Thoracic aorta (tissue), 2 donors: Measurements from ENCODE around the gene KNSTRN. TPM values are rescaled to one million over a fixed set of nuclear protein-coding genes. Genes with fewer than 3 reads are reported as not detected.

Source experiments
- ATAC-seq: fragments of 150-250 bp; one replicate; pipeline ENCODE4 v1.8.0; 2017; ENCODE audit warnings: low read depth; ENCODE audit not compliant: insufficient number of reproducible peaks, low FRiP score
- DNase-seq: peaks from one replicate; pipeline ENCODE4 v3.0.0-alpha.2; 2020; ENCODE audit warnings: low spot score
- H3K27ac ChIP-seq, 2 donors: fragments of 200-600 bp; sonication (generic); 1 replicate in 1 of 2; 2 replicates in 1 of 2; pipeline ENCODE4 v1.5.1; 2016; ENCODE audit warnings: mild to moderate bottlenecking in 2 of 2, moderate library complexity in 2 of 2
- H3K27me3 ChIP-seq: fragments of 200-600 bp; sonication (generic); replicated peaks from 2 replicates; pipeline ENCODE4 v1.6.0; 2016; ENCODE audit warnings: mild to moderate bottlenecking; ENCODE audit not compliant: insufficient read depth
- H3K36me3 ChIP-seq: fragments of 200-600 bp; sonication (generic); one replicate; pipeline ENCODE4 v1.5.1; 2016
- H3K4me1 ChIP-seq, 2 donors: fragments of 200-600 bp; sonication (generic); 1 replicate in 1 of 2; 2 replicates in 1 of 2; pipeline versions ENCODE4 v1.5.1 to v1.6.0; 2016; ENCODE audit warnings: low read depth in 2 of 2, mild to moderate bottlenecking in 1 of 2; ENCODE audit not compliant: control insufficient read depth in 1 of 2
- H3K4me3 ChIP-seq: fragments of 200-600 bp; sonication (generic); 2 replicates; pipeline ENCODE4 v1.5.1; 2016; ENCODE audit warnings: mild to moderate bottlenecking
- H3K9me3 ChIP-seq: fragments of 200-600 bp; sonication (generic); 2 replicates; pipeline ENCODE4 v1.5.1; 2016
- total RNA-seq, 2 donors: library from RNA; depleted of rRNA; stranded (reverse); fragments of >200 nt; gene quantifications; one replicate each; pipeline versions ENCODE4 v1.1.0 to v1.2.3, GENCODE V29; 2016
- TF ChIP-seq, protein P1 (sequence below): fragments of 200-600 bp; sonication (generic); IDR thresholded peaks from one replicate; pipeline ENCODE4 v1.5.1; 2019; ENCODE audit warnings: antibody characterized with exemption

The KNSTRN gene
- total RNA-seq, 2 donors from 2014 or later: 4.5 to 5.8 TPM

DNA sequence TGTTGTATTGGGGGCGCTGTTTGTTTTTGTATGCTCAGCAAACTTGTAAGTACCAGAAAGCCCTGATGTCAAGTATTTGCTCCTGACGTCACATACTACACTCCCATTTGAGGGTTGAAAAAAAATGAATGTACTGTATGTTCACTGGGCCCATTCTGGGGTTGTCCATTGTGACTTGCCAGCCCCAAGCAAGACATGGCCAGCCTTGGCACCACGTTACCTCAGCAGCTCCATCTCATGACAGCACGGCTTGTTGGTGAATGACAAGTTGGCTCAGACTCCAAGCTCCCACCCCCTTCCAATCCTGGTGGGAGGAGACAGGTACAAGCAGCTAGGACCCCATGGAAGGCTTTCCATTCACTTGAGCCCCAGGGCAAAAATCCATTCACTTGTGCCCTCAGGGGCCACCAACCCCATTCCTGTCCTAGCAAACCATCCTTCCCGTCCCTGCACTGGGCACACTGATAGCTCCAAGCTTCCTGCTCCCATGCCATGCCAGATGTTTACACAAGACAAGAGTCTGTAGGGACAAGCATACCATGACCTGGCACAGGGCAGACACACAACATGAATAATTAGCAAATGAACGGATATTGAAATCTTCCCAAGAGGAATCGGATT is 30.1 kb upstream of the KNSTRN start:
- DNase-seq: no peak
- Histone ChIP-seq H3K9me3 (no peaks in the 10 kb centered on the region), H3K4me3 (no peak overlapping the region), H3K36me3 (no peaks in the 10 kb centered on the region), H3K27ac (no peak overlapping the region), H3K27me3 (no peaks in the 10 kb centered on the region), H3K4me1 (peaks cover 0 to 1% of the 10 kb centered on the region in 2 donors)
- TF ChIP-seq, protein P1, sequence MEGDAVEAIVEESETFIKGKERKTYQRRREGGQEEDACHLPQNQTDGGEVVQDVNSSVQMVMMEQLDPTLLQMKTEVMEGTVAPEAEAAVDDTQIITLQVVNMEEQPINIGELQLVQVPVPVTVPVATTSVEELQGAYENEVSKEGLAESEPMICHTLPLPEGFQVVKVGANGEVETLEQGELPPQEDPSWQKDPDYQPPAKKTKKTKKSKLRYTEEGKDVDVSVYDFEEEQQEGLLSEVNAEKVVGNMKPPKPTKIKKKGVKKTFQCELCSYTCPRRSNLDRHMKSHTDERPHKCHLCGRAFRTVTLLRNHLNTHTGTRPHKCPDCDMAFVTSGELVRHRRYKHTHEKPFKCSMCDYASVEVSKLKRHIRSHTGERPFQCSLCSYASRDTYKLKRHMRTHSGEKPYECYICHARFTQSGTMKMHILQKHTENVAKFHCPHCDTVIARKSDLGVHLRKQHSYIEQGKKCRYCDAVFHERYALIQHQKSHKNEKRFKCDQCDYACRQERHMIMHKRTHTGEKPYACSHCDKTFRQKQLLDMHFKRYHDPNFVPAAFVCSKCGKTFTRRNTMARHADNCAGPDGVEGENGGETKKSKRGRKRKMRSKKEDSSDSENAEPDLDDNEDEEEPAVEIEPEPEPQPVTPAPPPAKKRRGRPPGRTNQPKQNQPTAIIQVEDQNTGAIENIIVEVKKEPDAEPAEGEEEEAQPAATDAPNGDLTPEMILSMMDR: no peak
- ATAC-seq: no peak

DNA sequence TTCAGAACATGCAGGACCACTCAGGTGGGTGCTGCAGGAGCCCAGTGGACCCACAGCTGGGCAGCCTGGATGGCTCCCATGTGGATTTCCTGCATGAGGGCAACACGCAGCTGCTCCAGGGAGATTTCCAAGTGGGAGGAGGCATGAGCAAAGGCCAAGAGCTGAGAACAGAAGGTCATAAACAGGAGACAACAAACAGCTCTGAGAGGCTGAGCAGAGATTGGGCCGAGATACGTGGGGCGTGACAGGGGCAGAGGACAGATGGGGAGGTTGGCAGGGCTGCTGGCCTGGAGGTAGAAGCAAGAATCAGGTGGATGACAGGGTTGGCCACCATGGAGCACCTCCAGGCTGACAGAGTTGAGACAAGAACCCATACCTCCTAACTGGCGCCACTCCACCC is 28.8 kb upstream of the KNSTRN start:
- H3K9me3 ChIP-seq: no peaks in the 10 kb centered on the region
- no peaks in the 10 kb centered on the region for H3K27me3 ChIP-seq
- H3K27ac ChIP-seq: no peak overlapping the region
- no peak for DNase-seq
- H3K4me3 ChIP-seq: no peak overlapping the region
- ATAC-seq: no peak
- H3K4me1 ChIP-seq: peaks cover 5 to 9% of the 10 kb centered on the region in 2 donors
- no peaks in the 10 kb centered on the region for H3K36me3 ChIP-seq
- TF ChIP-seq, protein P1: no peak

DNA sequence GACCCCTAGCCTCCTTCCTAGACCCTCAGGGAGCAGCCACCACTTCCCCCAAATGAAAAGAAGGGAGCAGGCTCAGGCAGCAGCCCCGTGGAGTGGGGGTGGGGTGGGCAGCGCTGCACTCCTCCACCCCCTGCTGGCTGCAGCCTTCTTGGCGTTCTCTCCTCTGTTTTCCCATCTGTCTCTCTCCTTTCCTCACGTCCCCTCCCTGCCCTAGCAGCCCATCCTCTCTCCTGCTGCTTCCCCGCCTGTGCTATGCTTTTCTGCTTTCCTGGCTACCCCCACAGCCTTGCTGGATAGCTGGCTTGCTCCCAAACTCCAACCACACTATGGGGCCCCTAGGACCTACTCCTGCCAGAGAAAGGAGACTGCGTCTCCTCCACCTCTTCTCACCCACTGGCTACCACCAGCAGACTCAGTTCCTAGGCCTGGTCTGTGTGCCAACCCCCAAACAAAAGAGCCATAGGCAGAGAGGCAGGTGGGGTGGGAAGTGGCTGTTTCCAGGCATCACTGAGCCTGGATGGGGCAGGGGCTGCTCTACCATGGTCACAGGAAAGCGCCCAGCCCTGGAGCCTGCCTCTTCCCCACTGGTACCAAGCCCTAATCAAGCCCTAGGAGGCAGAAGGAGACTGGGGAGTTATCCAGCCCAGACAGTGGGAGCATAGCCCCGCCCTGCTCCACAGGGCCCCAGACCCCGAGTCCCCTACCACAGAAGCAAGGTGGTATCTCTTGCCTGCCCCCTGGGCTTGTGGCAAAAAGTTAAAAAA is 27.9 kb upstream of the KNSTRN start:
- DNase-seq (no peak), ATAC-seq (no peak)
- no peaks in the 10 kb centered on the region for H3K9me3 ChIP-seq
- no peaks in the 10 kb centered on the region for H3K27me3 ChIP-seq
- H3K36me3 ChIP-seq: no peaks in the 10 kb centered on the region
- H3K27ac ChIP-seq: no peak overlapping the region
- no peak overlapping the region for H3K4me3 ChIP-seq
- TF ChIP-seq, protein P1: peak; percentile 36
- peaks cover 8 to 9% of the 10 kb centered on the region in 2 donors for H3K4me1 ChIP-seq

DNA sequence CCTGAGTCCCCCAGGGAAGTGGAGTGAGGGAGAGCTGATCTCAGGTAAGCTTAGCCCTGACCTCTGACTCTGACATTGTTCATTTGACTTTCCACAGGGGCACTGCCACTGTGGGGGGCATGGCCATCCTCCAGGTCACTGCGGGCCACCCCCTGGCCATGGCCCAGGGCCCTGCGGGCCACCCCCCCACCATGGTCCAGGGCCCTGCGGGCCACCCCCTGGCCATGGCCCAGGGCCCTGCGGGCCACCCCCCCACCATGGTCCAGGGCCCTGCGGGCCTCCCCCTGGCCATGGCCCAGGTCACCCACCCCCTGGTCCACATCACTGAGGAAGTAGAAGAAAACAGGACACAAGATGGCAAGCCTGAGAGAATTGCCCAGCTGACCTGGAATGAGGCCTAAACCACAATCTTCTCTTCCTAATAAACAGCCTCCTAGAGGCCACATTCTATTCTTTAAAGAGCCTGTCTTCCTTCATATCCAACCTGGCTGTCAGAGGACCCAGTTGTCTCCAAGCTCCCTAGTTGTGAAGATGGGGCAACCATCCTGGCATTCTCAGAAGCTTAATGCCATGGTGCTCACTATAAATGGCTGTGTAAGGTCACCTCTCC is 26.4 kb upstream of the KNSTRN start:
- ATAC-seq (no peak), DNase-seq (no peak)
- Histone ChIP-seq H3K27me3 (no peaks in the 10 kb centered on the region), H3K9me3 (no peaks in the 10 kb centered on the region), H3K36me3 (no peaks in the 10 kb centered on the region), H3K4me1 (peaks cover 8 to 9% of the 10 kb centered on the region in 2 donors), H3K27ac (no peak overlapping the region), H3K4me3 (no peak overlapping the region)
- TF ChIP-seq, protein P1: no peak

DNA sequence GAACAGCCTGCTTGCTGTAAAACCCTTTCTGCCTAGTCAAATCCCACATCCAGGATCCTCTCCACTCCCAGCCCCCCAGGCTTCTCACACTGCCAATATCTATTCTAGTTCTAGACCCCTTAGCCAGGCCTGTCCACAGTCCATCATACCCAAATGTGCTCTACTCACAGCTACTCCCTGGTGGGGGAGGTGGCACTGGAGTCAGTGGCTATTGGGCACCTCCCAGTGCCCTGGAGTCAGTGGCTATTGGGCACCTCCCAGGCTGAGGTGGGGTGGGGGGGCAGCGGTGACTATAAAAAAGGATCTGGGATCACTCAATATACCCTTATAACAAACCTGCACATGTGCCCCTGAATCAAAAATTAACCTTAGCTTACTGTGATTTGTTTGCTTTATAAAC is 25.3 kb upstream of the KNSTRN start:
- Histone ChIP-seq H3K4me3 (peak overlapping the region; percentile 74), H3K36me3 (no peaks in the 10 kb centered on the region), H3K4me1 (peaks cover 8 to 9% of the 10 kb centered on the region in 2 donors), H3K27ac (no peak overlapping the region), H3K9me3 (no peaks in the 10 kb centered on the region), H3K27me3 (no peaks in the 10 kb centered on the region)
- DNase-seq: no peak
- TF ChIP-seq, protein P1: no peak
- no peak for ATAC-seq
